GM12872 (cell line): ENCODE measurements around the gene SNHG17.

Source experiments
- TF ChIP-seq, protein P1 (sequence below): IDR thresholded peaks from 3 replicates; pipeline ENCODE4 v1.5.1; 2011; ENCODE audit warnings: low read depth, mild to moderate bottlenecking, low read length, moderate library complexity; ENCODE audit not compliant: insufficient read depth

Gene SNHG17

DNA sequence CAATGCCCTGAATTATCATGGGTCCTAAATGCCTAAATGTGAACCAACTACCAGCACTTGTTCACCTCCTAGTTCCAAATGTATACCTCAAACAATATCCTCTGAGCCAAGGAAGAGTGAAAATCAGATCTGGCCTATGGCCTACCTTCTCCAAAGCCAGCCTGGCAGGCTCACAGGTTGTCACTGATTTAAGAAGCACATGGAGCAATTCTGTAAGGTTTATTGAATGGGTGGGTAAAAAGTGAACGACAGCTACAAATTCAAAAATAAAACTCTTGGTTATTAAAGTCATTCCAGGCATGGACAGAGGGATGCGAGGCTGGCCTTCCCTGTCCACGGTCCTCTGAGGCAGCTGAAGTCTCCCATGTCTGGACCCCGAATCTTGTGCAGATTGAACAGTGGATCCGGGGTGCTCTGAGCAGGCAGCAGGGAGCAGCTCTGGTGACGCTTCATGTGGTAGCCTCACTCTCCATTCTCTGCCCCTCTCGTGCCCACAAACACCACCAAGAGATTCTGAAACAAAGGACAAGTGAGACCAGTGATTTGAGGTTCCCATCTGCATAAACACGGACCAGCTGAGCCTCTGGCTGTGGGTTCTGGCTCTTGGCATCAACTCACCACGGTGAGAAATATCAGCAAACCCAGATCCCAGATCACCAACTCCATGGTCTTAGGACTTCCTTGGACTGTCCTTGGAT lies 14.6 kb downstream of the SNHG17 start:
- TF ChIP-seq, protein P1, sequence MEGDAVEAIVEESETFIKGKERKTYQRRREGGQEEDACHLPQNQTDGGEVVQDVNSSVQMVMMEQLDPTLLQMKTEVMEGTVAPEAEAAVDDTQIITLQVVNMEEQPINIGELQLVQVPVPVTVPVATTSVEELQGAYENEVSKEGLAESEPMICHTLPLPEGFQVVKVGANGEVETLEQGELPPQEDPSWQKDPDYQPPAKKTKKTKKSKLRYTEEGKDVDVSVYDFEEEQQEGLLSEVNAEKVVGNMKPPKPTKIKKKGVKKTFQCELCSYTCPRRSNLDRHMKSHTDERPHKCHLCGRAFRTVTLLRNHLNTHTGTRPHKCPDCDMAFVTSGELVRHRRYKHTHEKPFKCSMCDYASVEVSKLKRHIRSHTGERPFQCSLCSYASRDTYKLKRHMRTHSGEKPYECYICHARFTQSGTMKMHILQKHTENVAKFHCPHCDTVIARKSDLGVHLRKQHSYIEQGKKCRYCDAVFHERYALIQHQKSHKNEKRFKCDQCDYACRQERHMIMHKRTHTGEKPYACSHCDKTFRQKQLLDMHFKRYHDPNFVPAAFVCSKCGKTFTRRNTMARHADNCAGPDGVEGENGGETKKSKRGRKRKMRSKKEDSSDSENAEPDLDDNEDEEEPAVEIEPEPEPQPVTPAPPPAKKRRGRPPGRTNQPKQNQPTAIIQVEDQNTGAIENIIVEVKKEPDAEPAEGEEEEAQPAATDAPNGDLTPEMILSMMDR = no peak

- TF ChIP-seq, protein P1 = no peak
Observed at GRCh38 chr20:38418509-38419204, 16.5 kb downstream of the SNHG17 start.

- TF ChIP-seq, protein P1 = no peak
Observed at GRCh38 chr20:38414769-38415450, 20.2 kb downstream of the SNHG17 start.

- TF ChIP-seq, protein P1 = no peak
Observed at GRCh38 chr20:38412877-38413577, 22.1 kb downstream of the SNHG17 start.

DNA sequence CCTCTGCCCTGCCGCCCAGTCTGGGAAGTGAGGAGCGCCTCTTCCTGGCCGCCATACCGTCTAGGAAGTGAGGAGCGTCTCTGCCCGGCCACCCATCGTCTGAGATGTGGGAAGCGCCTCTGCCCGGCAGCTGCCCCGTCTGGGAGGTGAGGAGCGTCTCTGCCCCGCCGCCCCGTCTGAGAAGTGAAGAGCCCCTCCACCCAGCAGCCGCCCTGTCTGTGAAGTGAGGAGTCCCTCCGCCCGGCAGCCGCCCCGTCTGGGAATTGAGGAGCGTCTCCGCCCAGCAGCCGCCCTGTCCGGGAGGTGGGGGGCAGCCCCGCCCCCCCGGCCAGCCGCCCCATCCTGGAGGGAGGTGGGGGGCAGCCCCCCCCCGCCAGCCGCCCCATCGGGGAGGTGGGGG lies 27.8 kb downstream of the SNHG17 start:
- TF ChIP-seq, protein P1 = no peak

DNA sequence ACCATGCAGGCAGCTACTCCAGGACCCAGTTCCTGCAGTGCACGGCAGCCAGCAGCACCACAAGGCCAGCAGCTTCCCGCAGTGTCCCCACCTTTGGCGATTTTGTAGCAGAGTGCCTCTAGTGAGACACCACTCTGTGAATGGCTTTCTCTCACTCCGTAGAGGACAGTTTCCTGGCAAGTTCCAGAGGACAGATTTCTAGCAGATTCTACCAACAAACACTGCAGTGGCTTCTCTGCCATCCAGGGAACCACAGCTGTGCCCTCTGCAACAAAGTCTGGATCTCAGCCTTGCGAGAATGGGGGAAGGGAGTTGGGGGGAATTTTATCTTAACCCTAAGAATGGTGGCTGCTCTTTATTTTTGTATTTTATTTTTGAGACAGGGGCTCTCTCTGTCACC lies 28.7 kb downstream of the SNHG17 start:
- TF ChIP-seq, protein P1 = no peak

- TF ChIP-seq, protein P1 = no peak
Observed at GRCh38 chr20:38405132-38405531, 30.0 kb downstream of the SNHG17 start.
